Epithelial cell of proximal tubule (primary cell): ENCODE data around the gene PAPPA. TPM values are rescaled to one million over a fixed set of nuclear protein-coding genes. Genes with fewer than 3 reads are reported as not detected.

Experiments used
- DNase-seq: peaks from one replicate; pipeline ENCODE4 v3.0.0-alpha.2; 2011; ENCODE audit warnings: low read depth
- H3K4me3 ChIP-seq: 2 replicates; pipeline ENCODE4 v1.5.1; 2011; ENCODE audit warnings: low read depth, mild to moderate bottlenecking, low read length
- total RNA-seq: library from RNA; depleted of rRNA; stranded (reverse); fragments of >200 nt; gene quantifications from 2 replicates; pipeline ENCODE4 v1.2.3, GENCODE V29; 2015
- TF ChIP-seq, protein P1 (sequence below): conservative IDR thresholded peaks from 2 replicates; pipeline ENCODE4 v1.5.1; 2012; ENCODE audit warnings: low read depth, mild to moderate bottlenecking, low read length

PAPPA gene
- total RNA-seq, 1 donor from 2014 or later: 2.5 TPM

DNA sequence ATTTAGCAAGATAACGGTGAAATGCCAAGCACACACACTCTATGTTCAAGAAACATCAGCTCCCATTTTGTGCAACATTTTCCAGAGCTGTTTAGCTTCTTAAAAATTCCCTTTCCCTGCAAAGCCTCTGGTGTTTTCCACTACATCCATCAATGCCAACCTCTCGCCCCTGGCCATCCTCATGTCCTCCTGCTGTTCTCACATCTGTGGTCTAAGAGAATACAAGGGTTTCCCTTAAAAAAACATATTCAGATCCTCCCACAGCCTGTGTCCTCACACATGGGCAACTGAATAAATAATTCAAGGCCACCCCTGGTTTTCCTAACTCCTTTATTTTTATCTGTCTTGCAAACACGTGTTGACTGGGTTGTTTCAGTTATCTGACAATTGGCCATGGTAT, 70.3 kb downstream of the PAPPA start:
- TF ChIP-seq, protein P1, sequence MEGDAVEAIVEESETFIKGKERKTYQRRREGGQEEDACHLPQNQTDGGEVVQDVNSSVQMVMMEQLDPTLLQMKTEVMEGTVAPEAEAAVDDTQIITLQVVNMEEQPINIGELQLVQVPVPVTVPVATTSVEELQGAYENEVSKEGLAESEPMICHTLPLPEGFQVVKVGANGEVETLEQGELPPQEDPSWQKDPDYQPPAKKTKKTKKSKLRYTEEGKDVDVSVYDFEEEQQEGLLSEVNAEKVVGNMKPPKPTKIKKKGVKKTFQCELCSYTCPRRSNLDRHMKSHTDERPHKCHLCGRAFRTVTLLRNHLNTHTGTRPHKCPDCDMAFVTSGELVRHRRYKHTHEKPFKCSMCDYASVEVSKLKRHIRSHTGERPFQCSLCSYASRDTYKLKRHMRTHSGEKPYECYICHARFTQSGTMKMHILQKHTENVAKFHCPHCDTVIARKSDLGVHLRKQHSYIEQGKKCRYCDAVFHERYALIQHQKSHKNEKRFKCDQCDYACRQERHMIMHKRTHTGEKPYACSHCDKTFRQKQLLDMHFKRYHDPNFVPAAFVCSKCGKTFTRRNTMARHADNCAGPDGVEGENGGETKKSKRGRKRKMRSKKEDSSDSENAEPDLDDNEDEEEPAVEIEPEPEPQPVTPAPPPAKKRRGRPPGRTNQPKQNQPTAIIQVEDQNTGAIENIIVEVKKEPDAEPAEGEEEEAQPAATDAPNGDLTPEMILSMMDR: no peak
- no peak overlapping the region for H3K4me3 ChIP-seq
- no peak for DNase-seq

DNA sequence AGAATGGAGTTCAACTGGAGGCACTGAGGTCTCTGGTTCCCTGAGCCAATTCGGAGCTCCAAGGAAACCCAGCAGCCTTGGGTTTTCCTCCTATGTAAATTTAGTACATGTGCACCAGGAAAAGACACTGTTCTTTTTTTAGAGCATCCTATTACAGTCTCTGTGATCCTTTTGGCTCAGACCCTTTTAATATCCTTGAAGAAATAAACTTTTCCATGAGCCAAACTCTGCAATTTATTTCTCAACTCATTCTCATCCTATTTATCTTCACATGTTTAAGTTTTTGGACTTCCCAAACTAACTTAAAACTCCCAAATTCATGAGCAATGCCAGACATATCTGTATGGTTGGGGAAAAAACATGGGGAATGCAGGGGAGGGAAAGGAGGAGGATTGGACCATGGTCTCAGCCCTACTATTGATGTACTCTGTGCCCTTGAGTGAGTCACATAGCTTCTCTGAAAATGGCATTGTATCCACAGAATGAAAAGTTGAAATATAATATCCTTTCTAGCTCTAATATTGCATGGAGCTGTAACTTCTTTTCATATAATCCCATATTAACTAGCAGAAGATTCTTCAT, 76.6 kb downstream of the PAPPA start:
- no peak for DNase-seq

DNA sequence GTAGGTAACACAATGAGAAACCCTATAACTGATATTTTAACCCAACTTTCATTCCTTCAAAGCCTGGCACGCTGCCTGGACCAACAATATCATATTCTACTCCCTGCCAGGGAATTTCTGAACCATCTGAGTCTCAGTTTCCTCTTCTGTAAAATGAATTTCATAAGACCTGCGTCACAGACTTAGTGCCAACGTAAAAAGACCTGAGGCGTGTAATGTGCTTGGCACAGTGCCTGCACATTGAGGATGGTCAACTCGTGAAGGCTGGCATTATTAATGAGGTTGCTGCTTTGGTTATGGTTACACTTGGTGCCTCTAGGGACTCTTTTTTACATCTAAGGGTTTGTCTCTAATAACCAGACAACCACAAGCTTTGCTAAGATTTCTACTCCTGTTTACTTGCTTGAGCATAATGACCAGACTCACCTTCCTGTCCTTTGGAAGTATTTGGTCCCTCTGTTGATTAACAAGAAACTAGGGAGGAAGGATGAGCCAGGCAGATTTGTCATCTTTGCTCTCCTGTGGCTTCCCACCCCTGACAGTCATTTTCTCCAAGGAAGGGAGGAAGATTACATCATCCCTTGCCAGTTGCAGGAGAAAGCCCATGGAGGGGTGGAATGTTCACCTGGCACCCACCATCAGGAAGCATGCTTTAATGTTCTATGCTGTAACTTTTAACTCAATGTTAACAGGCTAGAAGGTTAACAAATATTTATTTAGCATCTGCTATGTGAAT, 79.0 kb downstream of the PAPPA start:
- H3K4me3 ChIP-seq: no peak overlapping the region
- DNase-seq: peak; percentile 45
- TF ChIP-seq, protein P1: no peak

More for the DNA sequence above, 76.6 kb downstream of the PAPPA start:
- TF ChIP-seq, protein P1: no peak
- H3K4me3 ChIP-seq: no peak overlapping the region

DNA sequence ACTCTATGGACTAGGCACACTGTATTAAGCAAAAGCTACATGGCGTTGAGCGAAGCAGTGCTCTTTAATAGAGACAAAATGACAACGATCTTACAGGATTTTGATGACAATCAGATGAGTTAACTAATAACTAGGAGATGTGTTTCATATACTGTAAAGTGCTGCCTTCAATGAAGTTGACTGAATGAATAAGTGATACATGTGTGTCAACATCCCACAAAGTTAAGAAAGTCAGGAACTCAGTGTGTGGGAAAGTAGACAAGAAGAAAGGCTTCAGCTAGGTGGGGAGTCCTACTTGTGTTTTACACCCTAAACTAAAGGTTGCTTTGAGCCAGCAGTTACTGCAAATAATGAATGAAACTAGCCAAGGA, 79.6 kb downstream of the PAPPA start:
- H3K4me3 ChIP-seq: no peak overlapping the region
- TF ChIP-seq, protein P1: no peak
- no peak for DNase-seq

DNA sequence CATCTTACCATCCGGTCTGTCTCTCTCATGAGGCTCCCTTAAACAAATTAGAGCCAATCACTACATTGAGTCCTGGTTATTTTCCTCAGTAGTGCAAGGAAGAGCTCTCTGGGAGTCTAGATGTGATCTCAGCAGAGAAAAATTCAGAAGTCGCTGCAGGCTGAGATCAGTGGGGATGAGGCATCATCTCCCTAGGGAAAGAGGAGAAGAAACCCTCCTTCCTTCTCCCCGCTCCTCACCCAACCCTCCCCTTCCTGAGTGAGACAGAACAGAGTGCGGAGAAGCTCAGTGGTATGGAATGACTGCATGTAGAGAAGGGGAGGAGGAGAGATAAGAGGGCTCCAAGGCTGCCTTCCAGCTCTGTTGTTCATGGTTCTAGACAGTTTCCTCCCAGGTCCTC, 80.5 kb downstream of the PAPPA start:
- H3K4me3 ChIP-seq: no peak overlapping the region
- DNase-seq: peak; percentile 77

DNA sequence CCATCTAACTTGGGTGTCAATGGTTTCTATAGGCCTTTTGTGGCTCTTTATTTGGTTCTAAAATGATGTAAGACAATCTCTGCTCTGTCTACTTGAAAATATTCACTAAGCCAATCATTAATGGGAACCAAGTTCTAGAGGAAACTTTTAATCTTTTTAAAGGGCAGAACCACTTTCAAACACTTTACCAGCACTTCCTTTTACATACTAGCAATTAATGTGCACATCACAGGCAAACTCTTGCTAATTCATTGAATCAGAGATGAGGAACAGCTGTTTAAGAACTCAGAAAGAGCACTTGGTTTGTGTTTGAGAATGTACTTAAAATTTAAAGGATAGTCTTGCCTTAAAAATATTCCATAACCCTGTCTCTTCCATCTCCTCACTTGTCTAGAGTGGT, 83.4 kb downstream of the PAPPA start:
- H3K4me3 ChIP-seq: no peak overlapping the region
- TF ChIP-seq, protein P1: no peak
- no peak for DNase-seq

More for the DNA sequence above, 80.5 kb downstream of the PAPPA start:
- TF ChIP-seq, protein P1: no peak

DNA sequence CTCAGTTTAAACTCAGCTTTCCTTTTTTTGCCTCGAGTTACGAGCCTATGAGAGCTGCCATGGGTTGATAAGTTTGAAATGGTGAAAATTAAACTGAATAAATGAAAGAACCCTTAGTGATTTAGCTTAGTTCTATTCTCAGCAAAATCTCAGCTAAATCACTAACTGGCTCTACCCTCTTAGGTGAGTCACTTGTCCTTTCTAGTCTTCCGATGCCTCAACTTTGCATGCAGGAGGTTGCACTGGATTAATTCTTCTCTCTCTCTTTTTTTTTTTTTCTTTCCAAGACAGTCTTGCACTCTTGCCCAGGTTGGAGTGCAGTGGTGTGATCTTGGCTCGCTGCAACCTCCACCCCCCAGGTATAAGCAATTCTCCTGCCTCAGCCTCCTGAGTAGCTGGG, 83.9 kb downstream of the PAPPA start:
- no peak for DNase-seq
- H3K4me3 ChIP-seq: no peak overlapping the region
- TF ChIP-seq, protein P1: no peak
